ENCODE results near the gene PRTG. TPM values are rescaled to one million over a fixed set of nuclear protein-coding genes. Genes with fewer than 3 reads are reported as not detected.

Gene PRTG
- total RNA-seq, 4 donors from 2014 or later = 0.42 to 1.9 (median 1.8) TPM

DNA sequence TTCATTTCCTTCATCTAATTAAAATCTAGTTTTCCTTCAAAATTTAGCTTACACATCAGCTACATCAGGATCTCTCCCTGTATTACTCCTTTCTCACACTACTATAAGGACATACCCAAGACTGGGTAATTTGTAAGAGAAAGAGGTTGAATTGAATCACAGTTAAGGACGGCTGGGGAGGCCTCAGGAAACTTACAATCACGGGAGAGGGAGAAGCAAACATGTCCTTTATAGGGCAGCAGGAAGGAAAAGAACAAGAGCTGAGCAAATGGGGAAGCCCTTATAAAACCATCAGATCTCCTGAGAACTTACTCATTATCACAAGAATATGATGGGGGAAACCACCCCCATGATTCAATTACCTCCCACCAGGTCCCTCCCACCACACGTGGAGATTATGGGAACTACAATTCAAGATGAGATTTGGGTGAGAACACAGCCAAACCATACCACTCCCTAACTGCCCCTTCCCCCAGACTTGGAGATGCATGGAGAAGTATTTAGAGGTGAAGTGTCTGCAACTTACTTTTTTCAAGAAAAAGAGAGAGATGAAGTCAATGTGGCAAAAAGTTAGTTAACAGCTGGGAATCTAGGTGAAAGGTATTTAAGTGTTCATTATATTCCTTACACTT, 21.3 kb downstream of the PRTG start:
- no peak overlapping the region for H3K27ac ChIP-seq (replicated peaks in 1 of 4)
- 58% methylated on average over 3 of the region's 3 CpGs for WGBS
- no peak overlapping the region for H3K4me3 ChIP-seq
- no peaks in the 10 kb centered on the region for H3K27me3 ChIP-seq
- intact Hi-C loops (cut with DNase I) = no loop called here
- TF ChIP-seq EP300 (IDR thresholded peaks at IDR 0.05) (no peak), POLR2A (IDR thresholded peaks at IDR 0.05; ENCODE audit: low read depth) (no peak), POLR2AphosphoS5 (IDR thresholded peaks at IDR 0.05) (no peak)
- TF ChIP-seq, protein P1, sequence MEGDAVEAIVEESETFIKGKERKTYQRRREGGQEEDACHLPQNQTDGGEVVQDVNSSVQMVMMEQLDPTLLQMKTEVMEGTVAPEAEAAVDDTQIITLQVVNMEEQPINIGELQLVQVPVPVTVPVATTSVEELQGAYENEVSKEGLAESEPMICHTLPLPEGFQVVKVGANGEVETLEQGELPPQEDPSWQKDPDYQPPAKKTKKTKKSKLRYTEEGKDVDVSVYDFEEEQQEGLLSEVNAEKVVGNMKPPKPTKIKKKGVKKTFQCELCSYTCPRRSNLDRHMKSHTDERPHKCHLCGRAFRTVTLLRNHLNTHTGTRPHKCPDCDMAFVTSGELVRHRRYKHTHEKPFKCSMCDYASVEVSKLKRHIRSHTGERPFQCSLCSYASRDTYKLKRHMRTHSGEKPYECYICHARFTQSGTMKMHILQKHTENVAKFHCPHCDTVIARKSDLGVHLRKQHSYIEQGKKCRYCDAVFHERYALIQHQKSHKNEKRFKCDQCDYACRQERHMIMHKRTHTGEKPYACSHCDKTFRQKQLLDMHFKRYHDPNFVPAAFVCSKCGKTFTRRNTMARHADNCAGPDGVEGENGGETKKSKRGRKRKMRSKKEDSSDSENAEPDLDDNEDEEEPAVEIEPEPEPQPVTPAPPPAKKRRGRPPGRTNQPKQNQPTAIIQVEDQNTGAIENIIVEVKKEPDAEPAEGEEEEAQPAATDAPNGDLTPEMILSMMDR (IDR thresholded peaks at IDR 0.05) = no peak
- peaks cover 0 to 4% (median 0%) of the 10 kb centered on the region in 4 donors for H3K9me3 ChIP-seq
- no peak for DNase-seq (ENCODE audit: extremely low spot score)
- no peaks in the 10 kb centered on the region for H3K4me1 ChIP-seq
- H3K36me3 ChIP-seq = no peaks in the 10 kb centered on the region

DNA sequence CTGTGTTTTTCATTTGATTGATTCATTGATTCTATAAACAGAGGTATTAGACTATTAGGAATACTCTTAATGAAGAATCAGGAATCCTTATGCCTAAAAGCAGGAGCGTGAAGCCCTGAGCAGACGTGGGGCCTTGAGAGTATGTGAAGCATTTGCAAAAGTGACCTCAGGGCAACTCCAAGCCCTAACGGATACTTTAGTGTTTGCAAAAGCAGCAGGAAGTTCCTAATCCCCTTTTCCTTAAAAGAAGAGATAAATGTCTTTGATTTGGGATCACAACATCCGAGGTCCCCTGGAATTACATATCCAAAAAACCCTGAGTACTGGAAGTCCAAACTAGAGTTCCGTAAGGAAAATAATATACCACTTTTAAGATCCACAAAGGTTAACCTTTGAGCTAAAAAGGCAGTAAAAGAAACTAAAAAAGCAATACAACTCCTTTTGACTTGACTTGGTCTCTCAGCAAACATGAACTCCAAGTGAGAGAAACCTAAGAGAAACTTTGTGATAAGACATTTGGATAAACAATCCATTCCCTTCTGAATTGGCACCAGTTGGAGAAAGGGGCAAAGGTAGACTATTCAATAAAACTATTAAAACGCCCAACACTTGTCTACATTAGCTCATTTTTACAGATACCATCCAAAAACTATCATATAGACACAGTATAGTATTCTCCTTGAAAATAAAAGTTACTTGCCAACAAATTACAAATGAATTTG, 27.4 kb downstream of the PRTG start:
- WGBS = 80% methylated on average over 6 of the region's 6 CpGs
- TF ChIP-seq POLR2AphosphoS5 (IDR thresholded peaks at IDR 0.05) (no peak), POLR2A (IDR thresholded peaks at IDR 0.05; ENCODE audit: low read depth) (no peak), EP300 (IDR thresholded peaks at IDR 0.05) (no peak)
- TF ChIP-seq, protein P1 (IDR thresholded peaks at IDR 0.05) = no peak
- no peaks in the 10 kb centered on the region for H3K9me3 ChIP-seq
- no peaks in the 10 kb centered on the region for H3K36me3 ChIP-seq
- no peaks in the 10 kb centered on the region for H3K4me1 ChIP-seq
- H3K27me3 ChIP-seq = no peaks in the 10 kb centered on the region
- no peak for DNase-seq (ENCODE audit: extremely low spot score)
- intact Hi-C loops (cut with DNase I) = no loop called here
- no peak overlapping the region for H3K4me3 ChIP-seq
- no peak overlapping the region for H3K27ac ChIP-seq (replicated peaks in 1 of 4)

GRCh38 chr15:55714064-55714463, 28.9 kb downstream of the PRTG start:
- Histone ChIP-seq H3K36me3 (no peaks in the 10 kb centered on the region), H3K27ac (replicated peaks in 1 of 4) (no peak overlapping the region), H3K27me3 (no peaks in the 10 kb centered on the region), H3K9me3 (no peaks in the 10 kb centered on the region), H3K4me1 (no peaks in the 10 kb centered on the region), H3K4me3 (no peak overlapping the region)
- DNase-seq (ENCODE audit: extremely low spot score) = no peak
- intact Hi-C loops (cut with DNase I) = no loop called here
- 75% methylated on average over 2 of the region's 2 CpGs for WGBS
- TF ChIP-seq EP300 (IDR thresholded peaks at IDR 0.05) (no peak), POLR2A (IDR thresholded peaks at IDR 0.05; ENCODE audit: low read depth) (no peak), POLR2AphosphoS5 (IDR thresholded peaks at IDR 0.05) (no peak)
- TF ChIP-seq, protein P1 (IDR thresholded peaks at IDR 0.05) = no peak

DNA sequence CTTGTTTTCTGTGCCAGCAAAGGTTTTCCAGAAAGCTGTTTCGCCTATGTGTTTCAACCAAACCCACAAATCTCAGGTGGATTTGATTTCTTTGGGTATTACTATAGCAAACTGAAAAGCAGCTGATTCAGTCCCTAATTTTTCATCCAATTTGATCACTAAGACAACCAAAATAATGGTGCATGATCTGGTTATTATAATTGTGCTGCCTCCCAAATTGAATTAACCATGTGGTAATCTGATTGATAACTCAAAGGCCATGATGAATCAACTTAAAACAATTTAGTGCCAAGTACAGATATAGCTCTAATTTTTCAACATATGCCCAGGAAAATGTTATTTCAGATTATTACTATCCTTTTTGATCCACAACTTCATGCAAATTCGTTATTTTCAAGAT, 30.6 kb downstream of the PRTG start:
- no peak overlapping the region for H3K4me3 ChIP-seq
- no peak for DNase-seq (ENCODE audit: extremely low spot score)
- H3K27me3 ChIP-seq = no peaks in the 10 kb centered on the region
- no peaks in the 10 kb centered on the region for H3K36me3 ChIP-seq
- TF ChIP-seq EP300 (IDR thresholded peaks at IDR 0.05) (no peak), POLR2AphosphoS5 (IDR thresholded peaks at IDR 0.05) (no peak), POLR2A (IDR thresholded peaks at IDR 0.05; ENCODE audit: low read depth) (no peak)
- TF ChIP-seq, protein P1 (IDR thresholded peaks at IDR 0.05) = no peak
- no peaks in the 10 kb centered on the region for H3K4me1 ChIP-seq
- no peak overlapping the region for H3K27ac ChIP-seq (replicated peaks in 1 of 4)
- WGBS = 90% methylated on average over 2 of the region's 2 CpGs
- intact Hi-C loops (cut with DNase I) = no loop called here
- H3K9me3 ChIP-seq = no peaks in the 10 kb centered on the region
